HepG2 (cell line): ENCODE measurements around the gene ZNF547. TPM values are rescaled to one million over a fixed set of nuclear protein-coding genes. Genes with fewer than 3 reads are reported as not detected.

Experiments used
- CAMTA2 ChIP-seq: sonication (generic); formaldehyde crosslinking; IDR thresholded peaks from 2 replicates; pipeline ENCODE4 v1.4.0; 2020; ENCODE audit warnings: mild to moderate bottlenecking, missing genetic modification reagents, borderline replicate concordance
- HDAC6 ChIP-seq: fragments of 200-600 bp; sonication (generic); IDR thresholded peaks from 2 replicates; pipeline ENCODE4 v1.7.0; 2017; ENCODE audit warnings: mild to moderate bottlenecking, antibody characterized with exemption, low read length, low read depth
- KLF6 ChIP-seq: IDR thresholded peaks from 2 replicates; pipeline ENCODE4 v1.8.0; 2016; ENCODE audit warnings: missing biosample characterization, missing genetic modification reagents
- NR2F2 ChIP-seq: IDR thresholded peaks from 2 replicates; pipeline ENCODE4 v1.6.1; 2012; ENCODE audit warnings: low read depth, inconsistent platforms, borderline replicate concordance
- PCBP2 ChIP-seq: fragments of 200-400 bp; formaldehyde crosslinking; optimal IDR thresholded peaks from 2 replicates; pipeline ENCODE3; 2018; ENCODE audit warnings: low read length, low read depth; ENCODE audit not compliant: poor library complexity, severe bottlenecking
- RBFOX2 ChIP-seq: fragments of 200-400 bp; formaldehyde crosslinking; IDR thresholded peaks from 2 replicates; pipeline ENCODE4 v1.6.1; 2017; ENCODE audit warnings: low read depth, mild to moderate bottlenecking, low read length
- SALL1 ChIP-seq: sonication (generic); formaldehyde crosslinking; IDR thresholded peaks from 2 replicates; pipeline ENCODE4 v1.8.0; 2022; ENCODE audit warnings: mild to moderate bottlenecking, missing genetic modification reagents
- SSRP1 ChIP-seq: IDR thresholded peaks from 2 replicates; pipeline ENCODE4 v1.6.1; 2016; ENCODE audit warnings: control low read depth
- ZBTB25 ChIP-seq: IDR thresholded peaks from 2 replicates; pipeline ENCODE4 v1.6.1; 2018; ENCODE audit warnings: missing genetic modification reagents
- ZFP36 ChIP-seq: fragments of 150-350 bp; IDR thresholded peaks from 2 replicates; pipeline ENCODE4 v1.6.1; 2018; ENCODE audit warnings: borderline replicate concordance, low read length, low read depth; ENCODE audit not compliant: partially characterized antibody
- ZNF292 ChIP-seq: sonication (generic); formaldehyde crosslinking; IDR thresholded peaks from 2 replicates; pipeline ENCODE4 v1.8.1; 2022; ENCODE audit warnings: mild to moderate bottlenecking, low read depth, missing genetic modification reagents, borderline replicate concordance
- ZNF333 ChIP-seq: sonication (generic); formaldehyde crosslinking; IDR thresholded peaks from 2 replicates; pipeline ENCODE4 v1.4.0; 2020; ENCODE audit warnings: mild to moderate bottlenecking, missing genetic modification reagents, borderline replicate concordance
- ZNF513 ChIP-seq: sonication (generic); formaldehyde crosslinking; conservative IDR thresholded peaks from 2 replicates; pipeline ENCODE4 v1.5.0; 2020; ENCODE audit warnings: missing genetic modification reagents
- ZNF556 ChIP-seq: sonication (generic); formaldehyde crosslinking; IDR thresholded peaks from 2 replicates; pipeline ENCODE4 v1.4.0; 2020; ENCODE audit warnings: mild to moderate bottlenecking, missing genetic modification reagents, borderline replicate concordance
- ZNF709 ChIP-seq: sonication (generic); formaldehyde crosslinking; IDR thresholded peaks from 2 replicates; pipeline ENCODE4 v1.5.0; 2020; ENCODE audit warnings: mild to moderate bottlenecking, missing genetic modification reagents
- polyA plus RNA-seq, 8 experiments: library from polyadenylated mRNA; depleted of rRNA in 3 of 8; stranded (reverse) in 7 of 8; unstranded in 1 of 8; fragments of >200 nt; fragmentation: Illumina TruSeq in 4 of 8; extraction: Trizol in 4 of 8; gene quantifications; 2 replicates each; pipeline versions ENCODE4 v1.2.1 to v1.2.3, GENCODE V29; 2011 to 2016; ENCODE audit warnings: low read depth in 4 of 8, missing spikeins in 1 of 8, mixed read lengths in 1 of 8; ENCODE audit not compliant: insufficient read depth in 1 of 8
- total RNA-seq, 5 experiments: library from RNA; depleted of rRNA; stranded (reverse); fragments of >200 nt; fragmentation: Illumina TruSeq; extraction: Trizol; gene quantifications; 2 replicates each; pipeline ENCODE4 v1.2.3, GENCODE V29; 2016; ENCODE audit warnings: low read depth in 1 of 5
- TF ChIP-seq, protein P1 (sequence below): sonication (generic); formaldehyde crosslinking; IDR thresholded peaks from 2 replicates; pipeline ENCODE4 v1.8.1; 2022; ENCODE audit warnings: mild to moderate bottlenecking, missing genetic modification reagents
- TF ChIP-seq, protein P2 (sequence below): sonication (generic); formaldehyde crosslinking; IDR thresholded peaks from 2 replicates; pipeline ENCODE4 v1.4.0; 2020; ENCODE audit warnings: missing genetic modification reagents
- TF ChIP-seq, protein P3 (sequence below): IDR thresholded peaks from 2 replicates; pipeline ENCODE4 v1.6.1; 2016; ENCODE audit warnings: missing genetic modification reagents, missing compliant biosample characterization
- TF ChIP-seq, protein P4 (sequence below): sonication (generic); formaldehyde crosslinking; IDR thresholded peaks from 2 replicates; pipeline ENCODE4 v1.5.1; 2020; ENCODE audit warnings: missing genetic modification reagents, mild to moderate bottlenecking, borderline replicate concordance

Gene ZNF547
- total and polyA plus RNA-seq, 2 of the 13 experiments (the other 11 are each of a cell fraction or from before 2014, with no cell fraction given): 2.0 to 2.6 TPM

DNA sequence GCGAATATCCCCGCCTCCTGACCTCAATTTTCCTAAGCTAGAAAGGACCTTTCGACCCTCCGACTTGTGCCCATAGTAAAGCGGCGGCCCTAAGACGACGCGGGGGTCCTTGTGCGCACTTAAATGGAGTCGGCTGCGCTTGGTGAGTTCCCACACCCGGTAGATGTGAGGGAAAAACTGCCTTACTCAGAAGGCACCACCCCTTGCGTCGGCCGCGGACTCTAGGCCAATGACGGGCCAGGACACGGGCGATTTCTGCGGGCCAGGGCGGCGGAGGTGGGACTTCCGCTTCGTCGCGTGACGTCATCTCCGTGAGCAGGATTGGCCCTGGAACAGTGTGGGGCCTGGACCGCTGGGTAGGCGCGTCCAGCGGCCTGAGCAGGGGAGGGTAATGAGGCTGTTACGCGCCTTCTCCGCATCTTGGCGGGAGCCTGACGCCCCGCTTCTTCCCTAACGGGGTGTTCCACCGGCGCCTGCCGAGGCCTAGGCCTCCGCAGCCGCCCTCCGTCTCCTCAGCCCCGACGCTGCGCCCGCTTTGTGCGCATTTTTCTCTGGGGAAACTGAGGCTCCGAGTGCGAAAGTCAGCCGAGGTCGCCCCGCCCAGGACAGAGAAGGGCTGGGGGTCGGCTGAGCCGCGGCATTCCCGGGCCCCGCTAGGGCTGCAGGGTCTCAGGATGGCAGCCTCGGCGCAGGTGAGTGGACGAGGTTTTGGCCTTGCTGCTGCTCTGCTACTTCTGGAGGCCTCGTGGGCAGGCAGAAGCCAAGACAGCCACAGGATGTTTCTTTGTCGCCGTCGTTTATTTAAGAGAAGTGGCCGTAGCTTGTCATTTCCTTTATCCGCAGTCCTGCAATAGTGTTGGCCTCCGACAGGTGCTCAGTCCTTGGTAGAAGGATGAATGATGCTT is 42.9 kb upstream of the ZNF547 start, which contains the start of gene ZNF543 (continued):
- TF ChIP-seq, protein P1, sequence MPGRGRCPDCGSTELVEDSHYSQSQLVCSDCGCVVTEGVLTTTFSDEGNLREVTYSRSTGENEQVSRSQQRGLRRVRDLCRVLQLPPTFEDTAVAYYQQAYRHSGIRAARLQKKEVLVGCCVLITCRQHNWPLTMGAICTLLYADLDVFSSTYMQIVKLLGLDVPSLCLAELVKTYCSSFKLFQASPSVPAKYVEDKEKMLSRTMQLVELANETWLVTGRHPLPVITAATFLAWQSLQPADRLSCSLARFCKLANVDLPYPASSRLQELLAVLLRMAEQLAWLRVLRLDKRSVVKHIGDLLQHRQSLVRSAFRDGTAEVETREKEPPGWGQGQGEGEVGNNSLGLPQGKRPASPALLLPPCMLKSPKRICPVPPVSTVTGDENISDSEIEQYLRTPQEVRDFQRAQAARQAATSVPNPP: no peak
- TF ChIP-seq ZNF556 (no peak), PCBP2 (no peak), ZNF513 (CRISPR knock-in tag) (no peak), KLF6 (peak; percentile 59; the same call in 1 of the 2 replicates), NR2F2 (no peak), SSRP1 (no peak), HDAC6 (no peak), RBFOX2 (peak; percentile 88), ZNF333 (CRISPR knock-in tag) (no peak; the same call in 1 of the 2 replicates), ZNF292 (CRISPR knock-in tag) (no peak), ZBTB25 (CRISPR knock-in tag) (no peak), CAMTA2 (CRISPR knock-in tag) (no peak), ZNF709 (peak; percentile 51; the same call in 1 of the 2 replicates), SALL1 (CRISPR knock-in tag) (peak; percentile 69), ZFP36 (no peak)
- TF ChIP-seq, protein P2, sequence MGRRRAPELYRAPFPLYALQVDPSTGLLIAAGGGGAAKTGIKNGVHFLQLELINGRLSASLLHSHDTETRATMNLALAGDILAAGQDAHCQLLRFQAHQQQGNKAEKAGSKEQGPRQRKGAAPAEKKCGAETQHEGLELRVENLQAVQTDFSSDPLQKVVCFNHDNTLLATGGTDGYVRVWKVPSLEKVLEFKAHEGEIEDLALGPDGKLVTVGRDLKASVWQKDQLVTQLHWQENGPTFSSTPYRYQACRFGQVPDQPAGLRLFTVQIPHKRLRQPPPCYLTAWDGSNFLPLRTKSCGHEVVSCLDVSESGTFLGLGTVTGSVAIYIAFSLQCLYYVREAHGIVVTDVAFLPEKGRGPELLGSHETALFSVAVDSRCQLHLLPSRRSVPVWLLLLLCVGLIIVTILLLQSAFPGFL (CRISPR knock-in tag): no peak
- TF ChIP-seq, protein P3, sequence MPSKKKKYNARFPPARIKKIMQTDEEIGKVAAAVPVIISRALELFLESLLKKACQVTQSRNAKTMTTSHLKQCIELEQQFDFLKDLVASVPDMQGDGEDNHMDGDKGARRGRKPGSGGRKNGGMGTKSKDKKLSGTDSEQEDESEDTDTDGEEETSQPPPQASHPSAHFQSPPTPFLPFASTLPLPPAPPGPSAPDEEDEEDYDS (CRISPR knock-in tag): peak; percentile 73
- TF ChIP-seq, protein P4, sequence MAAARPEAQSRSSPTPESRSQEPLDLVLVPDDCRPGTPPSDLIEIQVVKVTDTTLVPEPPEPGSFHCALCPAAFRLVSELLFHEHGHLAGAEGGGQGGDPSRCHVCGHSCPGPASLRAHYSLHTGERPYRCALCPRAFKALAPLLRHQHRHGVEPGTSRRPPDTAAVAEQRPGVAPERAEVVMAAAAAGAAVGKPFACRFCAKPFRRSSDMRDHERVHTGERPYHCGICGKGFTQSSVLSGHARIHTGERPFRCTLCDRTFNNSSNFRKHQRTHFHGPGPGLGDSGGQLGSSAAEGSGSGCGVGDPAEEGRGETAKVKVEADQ (CRISPR knock-in tag): 0 out of 2 replicates have a peak, but pooled peaks have one; percentile 21
